B cell (primary cell): Measurements from ENCODE around the gene AIRE. TPM values are rescaled to one million over a fixed set of nuclear protein-coding genes. Genes with fewer than 3 reads are reported as not detected.

ENCODE experiments used
- ATAC-seq: fragments of 200-7000 bp; cut with Tn5 transposase; one replicate; pipeline ENCODE4 v1.10.0; 2021; ENCODE audit warnings: low read depth, mild to moderate bottlenecking, moderate number of reproducible peaks, moderate library complexity
- CTCF ChIA-PET: fragments of 350-600 bp; sonication (Branson Sonifier 250); formaldehyde crosslinking; loops from one replicate; lab custom pipeline; 2021; ENCODE audit warnings: antibody characterized with exemption, inconsistent platforms; lab: Charles Lee
- POLR2A ChIA-PET: fragments of 350-600 bp; sonication (Branson Sonifier 250); formaldehyde crosslinking; loops from one replicate; lab custom pipeline; 2021; ENCODE audit warnings: antibody characterized with exemption; lab: Charles Lee
- DNase-seq: peaks from one replicate; pipeline ENCODE4 v3.0.0; 2013
- H2AFZ ChIP-seq: 2 replicates; pipeline ENCODE4 v1.6.1; 2012; ENCODE audit warnings: mild to moderate bottlenecking, low read depth, low read length; ENCODE audit not compliant: insufficient read depth, poor library complexity, severe bottlenecking
- H3K27ac ChIP-seq, 2 donors: 1 replicate in 1 of 2; 2 replicates in 1 of 2; pipeline ENCODE4 v1.5.1; 2012 to 2013; ENCODE audit warnings: low read length in 2 of 2, mild to moderate bottlenecking in 2 of 2, moderate library complexity in 1 of 2
- H3K27me3 ChIP-seq, 4 experiments: fragments of 200-600 bp in 1 of 4; sonication (generic) in 1 of 4; replicated peaks in 1 of 4; 1 replicate in 2 of 4; 2 replicates in 2 of 4; pipeline versions ENCODE4 v1.6.1 to v1.7.0; 2013 to 2016; ENCODE audit warnings: low read length in 3 of 4, mild to moderate bottlenecking in 2 of 4, mixed read lengths in 1 of 4, moderate library complexity in 1 of 4; ENCODE audit not compliant: insufficient read depth in 4 of 4, control insufficient read depth in 3 of 4; ENCODE audit errors: control extremely low read depth in 1 of 4
- H3K36me3 ChIP-seq, 2 experiments: replicated peaks in 1 of 2; 1 replicate in 1 of 2; 2 replicates in 1 of 2; pipeline versions ENCODE4 v1.6.1 to v1.7.1; 2013; ENCODE audit warnings: low read length in 1 of 2; ENCODE audit not compliant: insufficient read depth in 2 of 2, control insufficient read depth in 1 of 2; ENCODE audit errors: control extremely low read depth in 1 of 2, extremely low read depth in 1 of 2
- H3K4me1 ChIP-seq, 2 donors: fragments of 200-600 bp in 1 of 2; sonication (generic) in 1 of 2; 1 replicate in 1 of 2; 2 replicates in 1 of 2; pipeline versions ENCODE4 v1.5.1 to v1.6.1; 2013 to 2017; ENCODE audit warnings: low read length in 2 of 2; ENCODE audit not compliant: control insufficient read depth in 2 of 2, insufficient read depth in 2 of 2
- H3K4me2 ChIP-seq: replicated peaks from 2 replicates; pipeline ENCODE3; 2012; ENCODE audit warnings: mild to moderate bottlenecking, low read depth, low read length; ENCODE audit not compliant: poor library complexity, severe bottlenecking
- H3K4me3 ChIP-seq, 5 experiments: fragments of 200-600 bp in 1 of 5; sonication (generic) in 1 of 5; 1 replicate in 3 of 5; 2 replicates in 2 of 5; pipeline versions ENCODE4 v1.5.1 to v1.7.0; 2011 to 2016; ENCODE audit warnings: low read length in 4 of 5, mild to moderate bottlenecking in 4 of 5, low read depth in 2 of 5, control low read depth in 1 of 5, moderate library complexity in 1 of 5; ENCODE audit not compliant: insufficient read depth in 1 of 5; ENCODE audit errors: control extremely low read depth in 1 of 5, extremely low read depth in 1 of 5
- H3K79me2 ChIP-seq: fragments of 200-600 bp; sonication (generic); one replicate; pipeline ENCODE4 v1.6.0; 2016; ENCODE audit warnings: low read length; ENCODE audit not compliant: control insufficient read depth, insufficient read depth
- H3K9ac ChIP-seq: fragments of 200-600 bp; sonication (generic); 2 replicates; pipeline ENCODE4 v1.6.1; 2017; ENCODE audit warnings: mild to moderate bottlenecking, low read length, moderate library complexity
- H3K9me3 ChIP-seq, 3 donors: one replicate each; pipeline versions ENCODE4 v1.6.1 to v1.7.1; 2013; ENCODE audit warnings: low read length in 2 of 3; ENCODE audit not compliant: control insufficient read depth in 2 of 3, insufficient read depth in 1 of 3; ENCODE audit errors: control extremely low read depth in 1 of 3
- H4K20me1 ChIP-seq: 2 replicates; pipeline ENCODE4 v1.6.0; 2012; ENCODE audit warnings: mild to moderate bottlenecking, low read length; ENCODE audit not compliant: insufficient read depth, control insufficient read depth, poor library complexity, severe bottlenecking
- H3K27ac Mint-ChIP-seq: one replicate; pipeline ENCODE4 v1.8.0; 2021; ENCODE audit warnings: mixed read lengths
- H3K27me3 Mint-ChIP-seq: one replicate; pipeline ENCODE4 v1.8.0; 2021; ENCODE audit warnings: mixed read lengths
- H3K4me1 Mint-ChIP-seq: one replicate; pipeline ENCODE4 v1.8.0; 2021; ENCODE audit warnings: mixed read lengths
- H3K4me3 Mint-ChIP-seq: one replicate; pipeline ENCODE4 v1.8.0; 2021; ENCODE audit warnings: mixed read lengths
- H3K9me3 Mint-ChIP-seq: one replicate; pipeline ENCODE4 v1.8.0; 2022; ENCODE audit warnings: mixed read lengths; ENCODE audit not compliant: insufficient read depth
- EZH2 ChIP-seq: IDR thresholded peaks from 2 replicates; pipeline ENCODE4 v1.6.1; 2012; ENCODE audit warnings: borderline replicate concordance, low read depth, mild to moderate bottlenecking, moderate library complexity, low read length; ENCODE audit not compliant: insufficient read depth, poor library complexity, severe bottlenecking
- WGBS: methylation state at CpG from one replicate; pipeline ENCODE4 v1.1.5; 2013; ENCODE audit warnings: missing lambda C conversion rate; ENCODE audit not compliant: insufficient coverage; 5-methylcytosine and 5-hydroxymethylcytosine counted together
- intact Hi-C: fragments of 100-400 bp; cut with micrococcal nuclease; formaldehyde crosslinking; loops from one replicate; pipeline ENCODE4 v1.10.0; 2022
- polyA plus RNA-seq: library from polyadenylated mRNA; depleted of rRNA; stranded (reverse); fragments of >200 nt; gene quantifications from 2 replicates; pipeline ENCODE4 v1.2.3, GENCODE V29; 2012
- small RNA-seq: library from RNA; depleted of rRNA; stranded (forward); fragments of <200 nt; gene quantifications from one replicate; pipeline ENCODE3, GENCODE V24; 2012; ENCODE audit warnings: low replicate concordance, low read depth; ENCODE audit not compliant: insufficient read length
- total RNA-seq, 2 donors: library from RNA; stranded (reverse); fragments of 120-200 nt in 1 of 2; gene quantifications; 1 replicate in 1 of 2; 2 replicates in 1 of 2; pipeline versions ENCODE4 v1.2.3 to v1.2.4, GENCODE V29; 2013 to 2022
- TF ChIP-seq, protein P1 (sequence below): fragments of 200-600 bp; IDR thresholded peaks from one replicate; pipeline ENCODE4 v1.8.0; 2022; ENCODE audit warnings: antibody characterized with exemption, mild to moderate bottlenecking

AIRE gene
- total and polyA plus RNA-seq, 2 donors (not counting 1 experiment from before 2014, with no cell fraction given), result 0.37 TPM; not detected in 1

DNA sequence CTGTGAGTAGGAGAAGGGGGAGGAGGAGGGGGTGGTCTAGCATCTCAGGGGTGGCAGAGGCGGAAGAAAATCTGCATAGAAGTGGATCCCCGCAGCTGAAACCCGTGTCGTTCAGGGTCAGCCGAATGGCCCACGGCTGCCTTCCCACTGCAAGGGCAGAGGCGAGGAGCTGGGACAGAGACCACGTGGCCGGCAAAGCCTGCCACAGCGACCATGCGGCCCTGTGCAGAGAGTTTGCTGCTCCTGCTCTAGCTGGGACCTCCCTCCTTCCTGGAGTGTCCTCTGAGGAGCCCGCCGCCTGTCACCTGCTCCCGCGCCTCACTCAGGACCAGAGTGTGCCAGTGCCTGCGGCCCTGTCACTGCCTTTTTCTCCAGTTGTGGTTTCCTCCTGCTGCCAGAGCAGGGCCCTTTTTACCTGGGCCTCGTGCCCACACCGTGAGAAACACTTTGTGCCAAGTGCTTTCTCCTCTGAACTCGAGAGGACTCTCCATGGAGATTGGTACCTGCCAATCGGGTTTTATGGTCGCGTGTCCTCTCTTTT lies 62.3 kb downstream of the AIRE start:
- Mint-ChIP-seq H3K9me3 (no peaks in the 10 kb centered on the region), H3K27ac (no peak overlapping the region), H3K4me1 (peaks cover 6% of the 10 kb centered on the region), H3K4me3 (no peak overlapping the region), H3K27me3 (peaks cover 12% of the 10 kb centered on the region)
- no peak for ATAC-seq
- intact Hi-C loops, result no loop called here
- ChIA-PET POLR2A (no interaction called here), CTCF (no interaction called here)
- Histone ChIP-seq H2AFZ (no peak overlapping the region), H3K79me2 (no peaks in the 10 kb centered on the region), H3K9me3 (peaks cover 0 to 4% (median 0%) of the 10 kb centered on the region in 3 donors), H3K9ac (no peak overlapping the region), H3K4me3 (no peak overlapping the region), H3K27ac (no peak overlapping the region), H3K27me3 (peaks cover 0 to 37% (median 12%) of the 10 kb centered on the region in 4 experiments), H3K36me3 (no peaks in the 10 kb centered on the region), H3K4me1 (peaks cover 17 to 20% of the 10 kb centered on the region in 2 donors), H3K4me2 (no peak overlapping the region), H4K20me1 (no peaks in the 10 kb centered on the region)
- 52% methylated on average over 22 of the region's 22 CpGs for whole genome bisulfite sequencing
- DNase-seq, result no peak
- no peak for TF ChIP-seq EZH2
- TF ChIP-seq, protein P1, sequence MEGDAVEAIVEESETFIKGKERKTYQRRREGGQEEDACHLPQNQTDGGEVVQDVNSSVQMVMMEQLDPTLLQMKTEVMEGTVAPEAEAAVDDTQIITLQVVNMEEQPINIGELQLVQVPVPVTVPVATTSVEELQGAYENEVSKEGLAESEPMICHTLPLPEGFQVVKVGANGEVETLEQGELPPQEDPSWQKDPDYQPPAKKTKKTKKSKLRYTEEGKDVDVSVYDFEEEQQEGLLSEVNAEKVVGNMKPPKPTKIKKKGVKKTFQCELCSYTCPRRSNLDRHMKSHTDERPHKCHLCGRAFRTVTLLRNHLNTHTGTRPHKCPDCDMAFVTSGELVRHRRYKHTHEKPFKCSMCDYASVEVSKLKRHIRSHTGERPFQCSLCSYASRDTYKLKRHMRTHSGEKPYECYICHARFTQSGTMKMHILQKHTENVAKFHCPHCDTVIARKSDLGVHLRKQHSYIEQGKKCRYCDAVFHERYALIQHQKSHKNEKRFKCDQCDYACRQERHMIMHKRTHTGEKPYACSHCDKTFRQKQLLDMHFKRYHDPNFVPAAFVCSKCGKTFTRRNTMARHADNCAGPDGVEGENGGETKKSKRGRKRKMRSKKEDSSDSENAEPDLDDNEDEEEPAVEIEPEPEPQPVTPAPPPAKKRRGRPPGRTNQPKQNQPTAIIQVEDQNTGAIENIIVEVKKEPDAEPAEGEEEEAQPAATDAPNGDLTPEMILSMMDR, result no peak

Small RNAs within 50 kb of the gene (small RNA-seq; reads per million reads assigned to genes)
- gene AP001059.3, result not detected

Other genes starting within 250 kb of the AIRE start
- gene PWP2, start 178.5 kb upstream of the AIRE start, total RNA-seq, result 9.1 and 13.5 TPM in 2 replicates
- gene PWP2, start 178.5 kb upstream of the AIRE start, polyA plus RNA-seq, result 3.6 and 7.7 TPM in 2 replicates
- gene GATD3, start 152.2 kb upstream of the AIRE start, total RNA-seq, result 27.7 and 28.5 TPM in 2 replicates
- 27.7 and 45.7 TPM in 2 replicates for gene GATD3, start 152.2 kb upstream of the AIRE start, polyA plus RNA-seq
- gene ICOSLG, start 44.9 kb upstream of the AIRE start, total RNA-seq, result 124 and 127 TPM in 2 replicates
- gene ICOSLG, start 44.9 kb upstream of the AIRE start, polyA plus RNA-seq, result 40.2 and 64.5 TPM in 2 replicates
- gene DNMT3L, start 24.0 kb upstream of the AIRE start, total RNA-seq, result not detected in 2 replicates
- gene DNMT3L, start 24.0 kb upstream of the AIRE start, polyA plus RNA-seq, result not detected in 2 replicates
- 318 and 329 TPM in 2 replicates for gene PFKL, start 14.2 kb downstream of the AIRE start, total RNA-seq
- gene PFKL, start 14.2 kb downstream of the AIRE start, polyA plus RNA-seq, result 267 and 281 TPM in 2 replicates
- 62.4 and 69.2 TPM in 2 replicates for gene CFAP410, start 53.5 kb downstream of the AIRE start, total RNA-seq
- 90.9 and 98.8 TPM in 2 replicates for gene CFAP410, start 53.5 kb downstream of the AIRE start, polyA plus RNA-seq
- 1.4 and 1.6 TPM in 2 replicates for gene TRPM2, start 67.7 kb downstream of the AIRE start, total RNA-seq
- gene TRPM2, start 67.7 kb downstream of the AIRE start, polyA plus RNA-seq, result 5.4 and 8.4 TPM in 2 replicates
- 3.3 and 3.8 TPM in 2 replicates for gene LRRC3, start 169.6 kb downstream of the AIRE start, total RNA-seq
- 0.36 and 0.46 TPM in 2 replicates for gene LRRC3, start 169.6 kb downstream of the AIRE start, polyA plus RNA-seq